Loucy (cell line): Measurements from ENCODE around the gene SLIT1.

Source experiments
- H2AFZ ChIP-seq: fragments of 200-600 bp; sonication (generic); 2 replicates; pipeline ENCODE4 v1.6.0; 2016; ENCODE audit warnings: antibody characterized with exemption, mild to moderate bottlenecking, low read length, moderate library complexity
- H3F3A ChIP-seq: fragments of 200-600 bp; 2 replicates; pipeline ENCODE4 v1.6.0; 2016; ENCODE audit warnings: antibody characterized with exemption, low read depth, mild to moderate bottlenecking
- H3K27me3 ChIP-seq: fragments of 200-600 bp; sonication (generic); 2 replicates; pipeline ENCODE4 v1.6.1; 2014; ENCODE audit warnings: low read length, mild to moderate bottlenecking; ENCODE audit not compliant: insufficient read depth, poor library complexity, severe bottlenecking
- H3K36me3 ChIP-seq: fragments of 200-600 bp; sonication (generic); 2 replicates; pipeline ENCODE4 v1.6.1; 2016; ENCODE audit warnings: low read length; ENCODE audit not compliant: insufficient read depth
- H3K4me1 ChIP-seq: fragments of 200-600 bp; sonication (generic); 2 replicates; pipeline ENCODE4 v1.5.1; 2014; ENCODE audit warnings: low read length, mild to moderate bottlenecking; ENCODE audit not compliant: insufficient read depth, poor library complexity, severe bottlenecking
- H3K4me2 ChIP-seq: fragments of 200-600 bp; sonication (generic); 2 replicates; pipeline ENCODE4 v1.6.0; 2014; ENCODE audit warnings: antibody characterized with exemption, low read length, low read depth, mild to moderate bottlenecking; ENCODE audit not compliant: poor library complexity, severe bottlenecking
- H3K4me3 ChIP-seq: fragments of 200-600 bp; sonication (generic); 2 replicates; pipeline ENCODE4 v1.5.1; 2014; ENCODE audit warnings: low read length, mild to moderate bottlenecking, mixed read lengths; ENCODE audit not compliant: poor library complexity, severe bottlenecking
- H3K79me2 ChIP-seq: fragments of 200-600 bp; sonication (generic); 2 replicates; pipeline ENCODE4 v1.6.1; 2014; ENCODE audit warnings: low read length; ENCODE audit not compliant: insufficient read depth
- H3K9ac ChIP-seq: fragments of 200-600 bp; sonication (generic); 2 replicates; pipeline ENCODE4 v1.6.0; 2014; ENCODE audit warnings: mild to moderate bottlenecking, low read depth, low read length, moderate library complexity; ENCODE audit not compliant: poor library complexity, severe bottlenecking
- H3K9me2 ChIP-seq: fragments of 200-600 bp; sonication (generic); replicated peaks from 2 replicates; pipeline ENCODE4 v1.6.1; 2016; ENCODE audit warnings: low read depth, low read length, mixed read lengths
- H3K9me3 ChIP-seq: fragments of 200-600 bp; sonication (generic); 2 replicates; pipeline ENCODE4 v1.6.1; 2014; ENCODE audit warnings: mild to moderate bottlenecking, antibody characterized with exemption, low read length, low read depth; ENCODE audit not compliant: insufficient read depth
- H4K20me1 ChIP-seq: fragments of 200-600 bp; sonication (generic); 2 replicates; pipeline ENCODE4 v1.6.0; 2014; ENCODE audit warnings: antibody characterized with exemption, low read length, mild to moderate bottlenecking; ENCODE audit not compliant: insufficient read depth, poor library complexity, severe bottlenecking
- EZH2phosphoT487 ChIP-seq: fragments of 200-600 bp; IDR thresholded peaks from 2 replicates; pipeline ENCODE4 v1.6.1; 2018; ENCODE audit warnings: antibody characterized with exemption, mild to moderate bottlenecking, moderate library complexity, borderline replicate concordance
- TF ChIP-seq, protein P1 (sequence below): fragments of 200-600 bp; sonication (generic); conservative IDR thresholded peaks from 2 replicates; pipeline ENCODE4 v1.5.1; 2014; ENCODE audit warnings: mild to moderate bottlenecking, antibody characterized with exemption, low read length

Gene SLIT1

GRCh38 chr10:97015240-97015639 is 170.5 kb downstream of the SLIT1 start:
- Histone ChIP-seq H3K4me3 (no peak overlapping the region), H3K36me3 (no peaks in the 10 kb centered on the region), H3K27me3 (no peaks in the 10 kb centered on the region), H2AFZ (no peak overlapping the region), H4K20me1 (no peaks in the 10 kb centered on the region), H3K9ac (no peak overlapping the region), H3K79me2 (no peaks in the 10 kb centered on the region), H3K4me1 (peaks cover 12% of the 10 kb centered on the region), H3K4me2 (no peak overlapping the region), H3K9me3 (no peaks in the 10 kb centered on the region), H3F3A (no peaks in the 10 kb centered on the region), H3K9me2 (no peaks in the 10 kb centered on the region)
- no peak for TF ChIP-seq EZH2phosphoT487
- TF ChIP-seq, protein P1, sequence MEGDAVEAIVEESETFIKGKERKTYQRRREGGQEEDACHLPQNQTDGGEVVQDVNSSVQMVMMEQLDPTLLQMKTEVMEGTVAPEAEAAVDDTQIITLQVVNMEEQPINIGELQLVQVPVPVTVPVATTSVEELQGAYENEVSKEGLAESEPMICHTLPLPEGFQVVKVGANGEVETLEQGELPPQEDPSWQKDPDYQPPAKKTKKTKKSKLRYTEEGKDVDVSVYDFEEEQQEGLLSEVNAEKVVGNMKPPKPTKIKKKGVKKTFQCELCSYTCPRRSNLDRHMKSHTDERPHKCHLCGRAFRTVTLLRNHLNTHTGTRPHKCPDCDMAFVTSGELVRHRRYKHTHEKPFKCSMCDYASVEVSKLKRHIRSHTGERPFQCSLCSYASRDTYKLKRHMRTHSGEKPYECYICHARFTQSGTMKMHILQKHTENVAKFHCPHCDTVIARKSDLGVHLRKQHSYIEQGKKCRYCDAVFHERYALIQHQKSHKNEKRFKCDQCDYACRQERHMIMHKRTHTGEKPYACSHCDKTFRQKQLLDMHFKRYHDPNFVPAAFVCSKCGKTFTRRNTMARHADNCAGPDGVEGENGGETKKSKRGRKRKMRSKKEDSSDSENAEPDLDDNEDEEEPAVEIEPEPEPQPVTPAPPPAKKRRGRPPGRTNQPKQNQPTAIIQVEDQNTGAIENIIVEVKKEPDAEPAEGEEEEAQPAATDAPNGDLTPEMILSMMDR, result no peak

GRCh38 chr10:97013983-97014382 is 171.8 kb downstream of the SLIT1 start:
- Histone ChIP-seq H2AFZ (no peak overlapping the region), H3K36me3 (no peaks in the 10 kb centered on the region), H3K9ac (no peak overlapping the region), H3K9me2 (no peaks in the 10 kb centered on the region), H3K4me2 (no peak overlapping the region), H3K9me3 (no peaks in the 10 kb centered on the region), H3K4me1 (peaks cover 12% of the 10 kb centered on the region), H3K4me3 (no peak overlapping the region), H4K20me1 (no peaks in the 10 kb centered on the region), H3K79me2 (no peaks in the 10 kb centered on the region), H3K27me3 (no peaks in the 10 kb centered on the region), H3F3A (no peaks in the 10 kb centered on the region)
- TF ChIP-seq, protein P1, result no peak
- no peak for TF ChIP-seq EZH2phosphoT487

GRCh38 chr10:97013568-97013967 is 172.2 kb downstream of the SLIT1 start:
- Histone ChIP-seq H4K20me1 (no peaks in the 10 kb centered on the region), H3K4me2 (no peak overlapping the region), H3K36me3 (no peaks in the 10 kb centered on the region), H3K9me2 (no peaks in the 10 kb centered on the region), H2AFZ (no peak overlapping the region), H3K9me3 (no peaks in the 10 kb centered on the region), H3K27me3 (no peaks in the 10 kb centered on the region), H3K79me2 (no peaks in the 10 kb centered on the region), H3F3A (no peaks in the 10 kb centered on the region), H3K9ac (no peak overlapping the region), H3K4me1 (peaks cover 12% of the 10 kb centered on the region), H3K4me3 (no peak overlapping the region)
- TF ChIP-seq EZH2phosphoT487, result no peak
- TF ChIP-seq, protein P1, result no peak
